Left lobe of liver (tissue), 2 donors: ENCODE measurements around the gene GPR55. TPM values are rescaled to one million over a fixed set of nuclear protein-coding genes. Genes with fewer than 3 reads are reported as not detected.

ENCODE experiments used
- ATAC-seq: fragments of 200-7000 bp; cut with Tn5 transposase; one replicate; pipeline ENCODE4 v1.9.1; 2020; ENCODE audit warnings: mild to moderate bottlenecking, moderate library complexity
- DNase-seq: peaks from one replicate; pipeline ENCODE4 v3.0.0-alpha.2; 2020; ENCODE audit warnings: low spot score
- total RNA-seq: library from RNA; stranded (reverse); gene quantifications from one replicate; pipeline ENCODE4 v1.2.1, GENCODE V29; 2021
- donor health status: DM: no; HTN: no; CAD: no; lungs with moderate emphysema.
- donor health status: DM: no; HTN: yes; CAD: no.

GPR55 gene
- total RNA-seq, 1 donor from 2014 or later, result not detected

DNA sequence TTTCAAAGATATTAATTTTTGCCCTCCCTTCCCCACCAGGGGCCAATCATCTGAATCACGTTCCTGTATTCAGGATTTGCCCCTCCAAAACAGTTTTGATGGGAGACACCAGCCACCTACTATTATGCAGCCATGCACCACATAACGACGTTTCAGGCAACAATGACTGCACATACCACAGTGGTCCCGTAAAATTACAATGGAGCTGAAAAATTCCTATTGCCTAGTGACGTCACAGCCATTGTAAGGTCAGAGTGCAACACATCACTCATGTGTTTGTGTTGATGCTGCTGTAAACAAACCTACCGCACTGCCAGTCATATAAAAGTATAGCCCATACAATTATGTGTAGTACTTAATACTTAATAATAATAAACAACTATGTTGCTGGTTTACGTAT, 37.7 kb downstream of the GPR55 start:
- DNase-seq (no peak), ATAC-seq (no peak)

DNA sequence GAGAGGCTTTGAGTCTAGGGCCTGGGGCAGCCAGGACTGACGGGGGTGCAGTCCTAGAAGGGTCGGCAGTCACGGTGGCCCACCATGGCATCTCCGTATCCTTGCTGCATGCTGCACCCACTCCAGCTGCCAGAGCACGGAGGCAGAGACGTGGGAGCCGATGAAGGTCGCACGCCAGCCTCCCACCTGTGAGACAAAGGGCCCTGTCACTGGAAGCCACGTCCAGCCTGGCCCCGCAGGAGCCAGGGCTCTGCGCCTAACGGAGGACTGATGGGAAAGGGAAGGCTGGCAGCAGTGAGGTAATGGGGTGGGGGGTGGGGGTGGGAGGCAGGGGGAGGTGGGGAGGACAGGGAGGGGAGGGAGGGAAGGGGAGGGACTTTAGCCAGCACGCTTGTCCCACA, 38.4 kb downstream of the GPR55 start:
- no peak for ATAC-seq
- no peak for DNase-seq

DNA sequence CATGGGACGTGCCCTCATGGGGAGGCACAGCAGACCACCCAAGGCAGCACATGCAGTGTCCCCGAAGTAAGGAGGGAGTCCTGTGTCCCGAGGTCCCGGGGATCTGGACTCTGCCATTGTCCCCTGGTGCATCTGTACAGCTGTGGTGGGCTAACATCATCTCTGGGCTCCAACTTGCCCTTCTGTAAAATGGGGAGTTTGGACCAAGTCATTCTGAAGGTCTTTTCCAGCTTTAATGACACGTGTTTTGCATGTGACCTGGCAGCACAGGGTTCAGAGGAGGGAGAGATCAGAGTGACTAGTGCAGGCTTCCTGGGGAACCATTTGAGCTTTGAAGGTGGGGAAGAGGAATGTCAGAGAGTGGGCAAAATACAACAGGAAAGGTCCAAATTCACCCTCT, 38.8 kb downstream of the GPR55 start:
- ATAC-seq, result no peak
- no peak for DNase-seq

DNA sequence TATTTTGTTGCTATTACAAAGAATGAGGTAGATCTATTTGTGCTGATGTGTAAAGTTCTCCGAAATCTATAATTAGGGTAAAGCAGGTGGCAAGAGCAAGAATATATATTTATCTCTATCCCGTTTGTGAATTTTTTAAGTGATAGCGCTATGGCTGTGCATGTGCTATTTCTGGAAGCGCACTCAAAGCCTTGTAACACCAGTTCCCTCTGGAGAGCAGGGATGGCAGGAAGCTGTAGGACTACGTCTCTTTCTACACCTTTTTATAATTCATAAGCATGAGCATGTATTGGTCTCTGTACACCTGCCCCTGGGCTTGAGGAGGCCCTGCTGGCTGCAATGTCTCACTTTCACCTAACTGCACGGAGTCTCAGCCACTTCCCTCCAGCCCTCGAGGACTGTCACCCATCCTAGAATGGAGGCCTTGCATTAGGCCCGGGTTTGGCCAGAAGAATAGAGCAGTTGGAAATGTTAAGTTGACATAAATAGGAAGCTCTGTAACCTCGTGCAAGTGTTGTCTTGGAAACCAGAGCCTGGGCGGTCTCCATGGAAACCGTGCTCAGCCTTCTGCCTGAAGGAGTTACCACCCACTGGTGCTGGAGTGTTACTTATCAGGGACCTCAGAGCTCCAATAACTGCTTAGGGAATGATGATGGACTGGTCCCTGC, 39.4 kb downstream of the GPR55 start:
- ATAC-seq, result no peak
- no peak for DNase-seq

DNA sequence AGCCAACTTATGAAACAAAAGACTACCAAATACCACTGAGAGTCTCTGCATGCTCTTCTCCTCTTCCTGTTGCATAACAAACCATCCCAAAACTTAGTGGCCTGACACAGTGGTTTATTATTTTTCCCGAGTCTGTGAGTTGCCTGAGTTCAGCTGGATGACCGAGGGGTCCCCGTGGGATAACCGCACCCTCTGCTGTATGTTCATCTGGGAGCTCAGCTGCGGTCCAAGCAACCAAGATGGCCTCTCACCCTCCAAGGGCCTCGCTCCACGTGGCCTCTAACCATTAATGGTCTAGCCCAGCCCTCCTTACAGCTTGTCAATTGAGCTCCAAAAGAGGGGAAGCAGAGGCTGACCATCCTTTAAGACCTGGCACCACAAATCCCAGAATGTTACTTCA, 43.2 kb downstream of the GPR55 start:
- ATAC-seq (no peak), DNase-seq (no peak)

DNA sequence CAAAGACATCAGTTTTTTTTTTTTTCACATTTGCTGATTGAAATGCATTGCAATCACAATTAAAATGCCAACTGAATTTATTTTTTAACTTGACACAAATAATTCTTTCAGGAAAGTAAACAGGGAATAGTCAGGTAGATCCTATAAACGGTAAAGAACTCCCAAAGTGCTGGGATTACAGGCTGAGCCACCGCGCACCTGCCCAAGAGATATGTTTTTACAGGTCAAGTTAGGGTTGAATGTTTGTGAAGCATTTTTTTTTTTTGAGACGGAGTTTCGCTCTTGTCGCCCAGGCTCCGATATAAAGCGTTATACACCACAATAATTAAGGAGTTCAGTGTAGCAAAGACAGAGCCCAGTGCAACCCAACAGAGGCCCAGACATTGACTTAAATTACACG, 45.2 kb downstream of the GPR55 start:
- ATAC-seq, result no peak
- DNase-seq, result no peak

DNA sequence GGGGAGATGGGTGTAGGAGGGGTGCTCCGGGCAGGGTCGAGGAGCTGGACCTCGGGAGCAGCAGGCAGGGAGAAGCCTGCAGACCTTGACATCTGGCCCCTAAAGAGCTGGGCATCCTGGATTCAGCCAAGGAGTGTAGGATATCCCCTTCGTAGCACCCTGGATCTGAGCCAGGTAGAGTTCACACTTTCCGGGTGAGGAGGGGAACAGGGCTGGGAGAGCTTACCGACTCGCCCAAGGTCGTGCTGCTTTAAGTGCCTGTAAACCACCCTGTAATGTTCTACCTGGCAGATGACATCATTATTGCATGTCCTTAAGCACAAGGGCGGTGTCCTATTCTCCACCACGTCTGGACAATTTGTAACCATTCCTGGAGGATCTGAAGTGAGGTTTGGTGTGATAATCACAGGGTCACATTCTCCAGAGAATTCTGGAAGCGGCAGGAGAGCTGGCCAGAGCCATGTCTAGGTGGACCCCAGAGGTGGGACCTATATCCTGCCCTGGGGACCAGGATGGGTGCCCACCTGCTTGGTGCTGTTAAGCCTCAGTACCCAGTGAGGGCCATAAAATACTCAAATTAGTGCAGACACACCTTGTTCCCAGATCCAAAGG, 45.7 kb downstream of the GPR55 start:
- DNase-seq (no peak), ATAC-seq (no peak)

DNA sequence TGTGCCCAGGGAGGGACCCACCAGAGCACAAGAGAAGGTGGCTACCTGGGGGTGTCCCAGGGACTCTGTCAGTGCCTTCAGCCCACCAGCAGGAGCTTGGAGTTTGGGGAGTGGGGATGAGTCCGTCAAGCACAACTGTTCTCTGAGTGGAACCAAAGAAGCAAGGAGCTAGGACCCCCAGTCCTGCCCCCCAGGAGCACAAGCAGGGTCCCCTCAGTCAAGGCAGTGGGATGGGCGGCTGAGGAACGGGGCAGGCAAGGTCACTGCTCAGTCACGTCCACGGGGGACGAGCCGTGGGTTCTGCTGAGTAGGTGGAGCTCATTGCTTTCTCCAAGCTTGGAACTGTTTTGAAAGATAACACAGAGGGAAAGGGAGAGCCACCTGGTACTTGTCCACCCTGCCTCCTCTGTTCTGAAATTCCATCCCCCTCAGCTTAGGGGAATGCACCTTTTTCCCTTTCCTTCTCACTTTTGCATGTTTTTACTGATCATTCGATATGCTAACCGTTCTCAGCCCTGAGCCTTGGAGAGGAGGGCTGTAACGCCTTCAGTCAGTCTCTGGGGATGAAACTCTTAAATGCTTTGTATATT, 46.3 kb downstream of the GPR55 start:
- DNase-seq (no peak), ATAC-seq (no peak)

DNA sequence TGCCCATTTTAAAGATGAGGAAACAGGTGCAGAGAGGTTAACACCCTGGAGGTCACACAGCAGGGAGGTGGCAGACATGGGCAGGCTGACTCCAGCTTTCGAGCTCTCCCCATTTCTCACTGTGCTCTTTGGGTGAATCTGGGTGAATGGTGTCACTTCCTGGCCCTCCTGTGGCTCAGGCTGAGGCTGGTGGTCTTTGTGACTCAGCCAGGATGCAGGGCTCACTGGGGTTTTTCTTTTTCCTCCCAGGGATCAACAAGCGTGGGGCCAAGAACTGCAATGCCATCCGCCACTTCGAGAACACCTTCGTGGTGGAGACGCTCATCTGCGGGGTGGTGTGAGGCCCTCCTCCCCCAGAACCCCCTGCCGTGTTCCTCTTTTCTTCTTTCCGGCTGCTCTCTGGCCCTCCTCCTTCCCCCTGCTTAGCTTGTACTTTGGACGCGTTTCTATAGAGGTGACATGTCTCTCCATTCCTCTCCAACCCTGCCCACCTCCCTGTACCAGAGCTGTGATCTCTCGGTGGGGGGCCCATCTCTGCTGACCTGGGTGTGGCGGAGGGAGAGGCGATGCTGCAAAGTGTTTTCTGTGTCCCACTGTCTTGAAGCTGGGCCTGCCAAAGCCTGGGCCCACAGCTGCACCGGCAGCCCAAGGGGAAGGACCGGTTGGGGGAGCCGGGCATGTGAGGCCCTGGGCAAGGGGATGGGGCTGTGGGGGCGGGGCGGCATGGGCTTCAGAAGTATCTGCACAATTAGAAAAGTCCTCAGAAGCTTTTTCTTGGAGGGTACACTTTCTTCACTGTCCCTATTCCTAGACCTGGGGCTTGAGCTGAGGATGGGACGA, 47.1 kb downstream of the GPR55 start:
- ATAC-seq (no peak), DNase-seq (no peak)

DNA sequence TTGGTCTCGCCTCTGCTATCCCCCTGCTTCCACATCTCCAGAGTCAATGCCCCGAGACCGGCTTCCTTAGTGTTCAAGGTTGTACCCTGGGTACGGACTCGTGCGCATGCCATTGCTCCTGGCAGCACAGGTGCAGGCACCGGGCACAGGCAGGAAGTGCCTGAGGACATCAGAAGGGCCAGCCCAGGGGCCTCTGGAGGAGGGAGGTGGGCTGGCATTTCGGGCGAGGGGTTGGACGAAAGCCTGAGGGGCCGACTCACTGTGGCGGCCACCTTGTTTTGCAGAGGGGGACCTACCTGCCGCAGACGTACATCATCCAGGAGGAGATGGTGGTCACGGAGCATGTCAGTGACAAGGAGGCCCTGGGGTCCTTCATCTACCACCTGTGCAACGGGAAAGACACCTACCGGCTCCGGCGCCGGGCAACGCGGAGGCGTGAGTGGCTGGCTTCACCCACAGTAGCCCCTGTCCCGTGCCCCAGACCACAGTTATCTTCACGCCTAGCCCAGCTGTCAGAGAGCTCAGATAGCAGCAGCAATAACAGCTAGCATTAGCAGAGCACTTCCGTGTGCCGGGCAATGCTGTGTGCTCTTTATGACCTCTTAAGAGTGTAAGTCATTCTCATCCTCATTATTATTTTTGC, 47.8 kb downstream of the GPR55 start:
- ATAC-seq (no peak), DNase-seq (no peak)

DNA sequence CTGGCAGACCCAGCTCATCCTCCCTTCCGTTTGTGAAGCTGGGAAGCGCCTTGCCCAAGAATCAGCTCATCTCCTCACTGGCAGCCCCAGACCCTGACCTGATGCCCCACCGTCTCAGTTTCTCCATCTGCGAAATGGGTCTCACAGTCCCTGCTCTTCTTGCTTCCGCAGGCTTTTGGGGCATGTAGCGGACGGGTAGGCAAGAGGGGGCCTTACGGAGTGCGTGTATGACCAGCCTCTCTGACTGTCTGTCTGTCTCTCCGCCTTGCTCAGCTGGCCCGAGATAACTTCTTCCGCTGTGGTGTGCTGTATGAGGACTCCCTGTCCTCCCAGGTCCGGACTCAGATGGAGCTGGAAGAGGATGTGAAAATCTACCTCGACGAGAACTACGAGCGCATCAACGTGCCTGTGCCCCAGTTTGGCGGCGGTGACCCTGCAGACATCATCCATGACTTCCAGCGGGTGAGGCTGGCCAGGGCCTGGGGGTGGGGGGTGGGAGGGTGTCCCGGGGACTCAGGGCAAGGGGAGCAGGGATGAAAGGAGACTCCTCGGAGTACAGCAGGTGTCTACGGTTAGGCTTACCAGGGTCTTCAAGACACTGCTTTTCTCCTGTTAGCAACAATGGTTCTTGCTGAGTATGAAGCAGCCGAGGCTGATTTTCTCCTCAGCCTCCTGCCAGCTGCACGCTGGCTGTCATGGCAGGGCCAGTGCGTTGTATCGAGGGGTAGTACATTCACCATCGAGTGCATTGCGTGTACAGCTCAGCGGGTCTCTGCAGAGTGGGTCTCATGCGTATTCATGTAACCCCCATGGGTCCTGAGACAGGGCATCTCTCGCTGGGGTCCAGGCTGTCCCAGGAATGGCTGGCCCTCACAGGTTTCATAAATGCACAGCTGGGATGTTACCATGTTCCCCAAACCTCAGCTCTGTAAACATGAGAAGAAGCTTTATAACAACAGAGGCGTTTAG, 49.4 kb downstream of the GPR55 start:
- ATAC-seq (no peak), DNase-seq (peak; percentile 24)

DNA sequence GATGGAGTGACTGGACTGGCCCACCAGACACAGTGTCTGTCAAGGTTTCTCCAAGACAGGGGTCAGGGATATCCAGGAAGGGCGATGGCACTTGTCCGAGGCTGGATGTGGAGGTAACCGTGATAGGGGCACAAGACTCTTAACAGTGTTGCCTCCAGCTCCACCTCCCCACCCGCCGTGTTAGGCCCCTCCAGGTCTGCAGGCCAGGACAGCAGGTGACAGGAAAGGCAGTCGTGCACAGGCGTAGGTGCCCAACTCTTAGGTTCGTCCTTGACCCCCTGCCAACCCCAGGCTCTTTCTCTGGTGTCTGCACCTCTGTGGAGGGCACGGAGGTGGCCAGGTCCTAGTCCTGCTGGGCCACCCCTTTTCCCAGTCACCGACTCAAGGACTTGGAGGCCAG, 50.2 kb downstream of the GPR55 start:
- no peak for ATAC-seq

DNA sequence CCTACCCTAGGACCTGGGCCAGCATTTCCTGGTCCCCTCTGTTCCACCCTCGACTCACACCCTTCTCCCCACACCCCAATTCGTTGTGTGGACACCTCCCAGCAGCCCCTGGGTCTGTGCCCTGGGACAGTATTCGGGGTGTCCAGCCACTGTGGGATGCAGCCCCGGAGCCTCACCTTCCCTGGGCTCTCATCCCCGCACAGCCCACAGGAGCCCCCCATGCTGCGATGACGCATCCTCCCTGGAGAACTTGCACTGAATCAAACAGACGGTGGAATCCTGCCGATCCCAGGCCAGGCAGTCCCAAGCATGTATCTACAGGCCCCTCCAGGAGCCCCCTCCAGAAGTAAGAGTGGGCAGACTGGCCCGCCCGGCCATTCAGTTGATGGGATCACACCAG, 50.6 kb downstream of the GPR55 start:
- peak; percentile 23 for DNase-seq
- ATAC-seq, result no peak

More for the DNA sequence above, 50.2 kb downstream of the GPR55 start:
- DNase-seq, result peak; percentile 40

DNA sequence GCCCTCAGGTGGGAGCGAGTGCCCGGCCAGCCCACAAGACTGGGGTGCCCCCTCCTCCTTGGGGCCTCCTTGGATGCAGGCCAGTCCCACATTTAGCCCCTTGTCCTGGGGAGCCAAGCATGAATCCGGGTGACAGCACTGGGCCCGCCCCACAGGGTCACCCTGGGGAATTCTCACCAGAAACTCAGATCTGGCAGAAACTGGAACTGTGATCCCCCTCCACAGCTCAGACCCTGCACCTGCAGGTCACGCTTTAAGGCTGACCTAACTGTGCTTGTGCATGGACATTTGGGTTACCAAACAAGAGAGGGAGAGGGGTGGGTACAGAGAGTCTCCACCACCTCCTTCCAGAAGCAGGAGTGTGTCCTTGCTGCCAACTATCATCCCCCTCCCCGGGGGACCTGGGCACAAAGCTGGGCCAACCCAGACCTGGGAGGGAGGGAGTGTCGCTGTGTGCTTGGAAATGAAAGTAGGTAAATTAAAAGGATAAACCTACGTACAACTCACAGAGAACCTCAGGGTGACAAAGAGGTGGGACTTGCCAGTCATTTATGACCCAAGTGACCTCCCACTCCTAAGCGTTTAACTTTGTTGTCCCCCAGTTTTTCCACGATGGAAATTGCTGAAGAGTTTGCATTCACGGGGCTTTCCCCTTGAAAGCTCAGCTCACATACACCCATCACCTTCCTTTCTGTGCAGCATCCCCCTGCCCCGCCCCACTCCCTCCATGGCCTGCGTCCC, 51.2 kb downstream of the GPR55 start:
- DNase-seq (peak; percentile 38), ATAC-seq (no peak)

DNA sequence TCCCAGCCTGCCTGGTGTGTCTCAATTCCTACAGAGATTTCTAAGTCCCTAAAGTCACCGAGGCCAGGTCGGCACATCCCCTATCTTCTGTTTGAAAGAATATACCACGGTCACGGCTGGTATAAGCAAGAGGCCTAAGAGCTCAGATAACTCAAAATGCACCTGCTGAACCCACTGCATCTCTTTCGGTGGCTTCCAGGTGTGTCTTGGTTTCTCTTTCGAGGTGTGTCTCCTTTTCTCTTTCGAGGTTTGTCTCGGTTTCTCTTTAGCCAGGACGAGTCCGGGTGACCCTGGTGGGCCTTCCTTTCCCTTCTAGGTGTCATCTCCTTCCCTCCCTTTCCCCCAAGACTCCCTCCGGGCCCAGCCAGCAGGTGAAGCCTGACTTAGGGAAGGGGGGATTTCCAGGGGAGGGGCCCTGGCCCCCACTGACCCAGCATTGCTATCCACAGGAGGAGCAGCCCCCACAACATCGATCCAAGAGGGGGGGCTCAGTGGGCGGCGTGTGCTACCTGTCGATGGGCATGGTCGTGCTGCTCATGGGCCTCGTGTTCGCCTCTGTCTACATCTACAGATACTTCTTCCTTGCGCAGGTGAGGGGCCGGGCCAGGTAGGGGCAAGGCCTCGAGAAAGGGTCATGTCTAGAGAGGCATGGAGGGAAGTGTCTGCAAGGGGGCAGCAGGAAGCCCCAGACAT, 51.9 kb downstream of the GPR55 start:
- peak; percentile 29 for DNase-seq
- no peak for ATAC-seq

DNA sequence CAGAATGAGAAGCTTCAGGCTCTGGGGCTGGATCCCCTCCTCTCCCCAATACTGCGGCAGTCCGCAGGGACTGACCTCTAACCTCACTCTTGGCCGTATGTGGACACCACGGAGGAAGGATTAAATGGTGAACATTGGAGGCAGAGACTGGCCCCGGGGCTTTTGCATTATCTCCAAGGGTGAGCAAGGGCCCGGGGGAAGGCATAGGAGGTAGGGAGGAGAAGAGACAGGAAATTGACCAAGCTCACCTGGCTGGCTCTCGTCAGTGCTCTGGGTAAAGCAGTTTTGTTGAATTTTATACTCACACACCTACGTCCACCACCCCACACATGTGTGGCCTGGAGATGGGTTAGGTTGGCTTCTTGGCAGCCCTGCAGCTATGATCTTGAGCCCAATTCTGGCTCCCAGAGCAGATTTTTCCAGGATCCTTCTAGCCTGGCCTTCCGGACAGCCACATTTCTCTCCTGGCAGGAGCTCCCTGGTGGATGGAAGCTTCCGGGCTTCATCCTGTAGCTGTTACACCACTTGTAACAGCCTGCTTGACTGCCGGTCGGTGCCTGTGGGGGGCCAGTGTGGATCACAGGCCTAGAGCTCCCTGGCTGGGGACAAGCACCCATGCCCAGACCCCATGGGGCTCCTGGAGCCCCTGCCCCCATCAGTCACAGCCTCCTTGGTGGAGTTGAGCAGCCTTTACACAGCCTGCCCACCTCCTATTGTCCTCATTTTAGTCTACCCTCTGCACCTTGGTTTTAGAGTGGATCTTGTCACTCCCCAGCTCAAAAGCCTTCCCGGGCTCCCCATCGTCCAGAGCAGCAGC, 52.7 kb downstream of the GPR55 start:
- ATAC-seq, result no peak
- peak; percentile 34 for DNase-seq

DNA sequence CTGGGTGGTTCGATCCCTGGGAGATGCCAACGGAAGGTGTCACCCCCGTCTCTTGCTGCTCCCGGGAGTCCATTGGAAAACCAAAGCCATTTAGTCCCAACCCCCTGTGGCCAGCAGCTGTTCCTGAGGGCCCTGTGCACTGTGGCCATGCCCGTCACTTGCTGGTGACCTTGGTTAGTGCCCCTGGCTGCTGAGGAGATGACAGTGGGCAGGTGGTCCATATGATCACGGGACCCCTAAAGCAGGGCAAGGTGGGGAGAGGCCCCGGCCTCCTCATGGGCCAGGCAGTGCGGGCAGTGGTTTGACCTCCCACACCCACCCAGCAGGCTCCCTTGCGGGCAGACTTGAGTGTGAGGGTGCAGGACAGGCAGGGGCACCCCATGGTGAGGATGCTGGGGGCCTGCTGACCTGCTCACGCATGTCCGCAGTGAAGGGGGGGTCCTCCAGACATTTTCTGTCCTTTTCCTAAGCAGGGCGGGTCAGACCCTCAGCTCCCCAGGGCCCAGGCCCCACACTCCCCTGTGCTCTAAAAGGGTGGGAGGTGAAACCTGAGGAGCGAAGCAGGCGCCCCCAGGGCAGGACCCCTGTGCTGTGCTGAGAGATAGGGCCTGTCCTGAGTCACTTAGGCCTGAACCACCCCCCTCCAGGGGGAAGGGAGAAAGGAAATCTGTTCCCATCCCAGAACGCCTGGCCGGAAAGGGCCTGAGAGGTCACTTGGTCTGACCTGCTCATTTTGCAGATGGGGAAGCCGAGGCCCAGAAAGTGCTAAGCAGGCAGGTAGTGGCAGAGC, 53.5 kb downstream of the GPR55 start:
- ATAC-seq (no peak), DNase-seq (peak; percentile 41)
